Endodermal cell (in vitro differentiated cells): Measurements from ENCODE around the gene TUBG1. TPM values are rescaled to one million over a fixed set of nuclear protein-coding genes. Genes with fewer than 3 reads are reported as not detected.

Experiments used
- DNase-seq: peaks from one replicate; pipeline ENCODE4 v3.0.0-alpha.2; 2017
- H3K27ac ChIP-seq: 2 replicates; pipeline ENCODE4 v1.5.1; 2013; ENCODE audit warnings: mild to moderate bottlenecking, low read depth, low read length, moderate library complexity
- H3K27me3 ChIP-seq: 2 replicates; pipeline ENCODE4 v1.6.1; 2013; ENCODE audit warnings: mild to moderate bottlenecking, low read length, moderate library complexity; ENCODE audit not compliant: insufficient read depth, control insufficient read depth, poor library complexity, severe bottlenecking
- H3K36me3 ChIP-seq: 2 replicates; pipeline ENCODE4 v1.7.0; 2013; ENCODE audit warnings: mild to moderate bottlenecking, low read length, moderate library complexity; ENCODE audit not compliant: control insufficient read depth, insufficient read depth
- H3K4me1 ChIP-seq: one replicate; pipeline ENCODE4 v1.7.0; 2013; ENCODE audit warnings: low read length; ENCODE audit not compliant: control insufficient read depth, insufficient read depth
- H3K4me3 ChIP-seq: 2 replicates; pipeline ENCODE4 v1.5.1; 2013; ENCODE audit warnings: mild to moderate bottlenecking, low read length, moderate library complexity
- H3K9ac ChIP-seq: 2 replicates; pipeline ENCODE4 v1.6.1; 2013; ENCODE audit warnings: mild to moderate bottlenecking, low read length, moderate library complexity; ENCODE audit not compliant: poor library complexity, severe bottlenecking; ENCODE audit errors: extremely low read depth
- H3K9me3 ChIP-seq: 2 replicates; pipeline ENCODE4 v1.6.1; 2013; ENCODE audit warnings: mild to moderate bottlenecking, low read length, moderate library complexity; ENCODE audit not compliant: control insufficient read depth
- H3K27ac Mint-ChIP-seq: 2 replicates; pipeline ENCODE4 v1.8.0; 2020; ENCODE audit warnings: mixed read lengths
- H3K27me3 Mint-ChIP-seq: 2 replicates; pipeline ENCODE4 v1.8.0; 2021; ENCODE audit warnings: mild to moderate bottlenecking, mixed read lengths; ENCODE audit not compliant: insufficient read depth
- H3K36me3 Mint-ChIP-seq: 2 replicates; pipeline ENCODE4 v1.8.0; 2020; ENCODE audit warnings: low read depth, mixed read lengths
- H3K4me1 Mint-ChIP-seq: 2 replicates; pipeline ENCODE4 v1.8.0; 2020; ENCODE audit warnings: mixed read lengths
- H3K4me3 Mint-ChIP-seq: 2 replicates; pipeline ENCODE4 v1.8.0; 2020; ENCODE audit warnings: mild to moderate bottlenecking, moderate library complexity, mixed read lengths
- H3K9me3 Mint-ChIP-seq: 2 replicates; pipeline ENCODE4 v1.8.0; 2020; ENCODE audit warnings: mild to moderate bottlenecking, mixed read lengths
- CTCF ChIP-seq: fragments of 200-600 bp; sonication (generic); conservative IDR thresholded peaks from 2 replicates; pipeline ENCODE4 v1.5.0; 2021; ENCODE audit warnings: antibody characterized with exemption, mild to moderate bottlenecking
- whole genome bisulfite sequencing, 2 experiments: methylation state at CpG; one replicate each; pipeline versions ENCODE4 v1.1.5 to v1.1.7; 2013; ENCODE audit warnings: missing lambda C conversion rate in 2 of 2, mixed read lengths in 1 of 2; ENCODE audit not compliant: insufficient coverage in 1 of 2, insufficient read length in 1 of 2; 5-methylcytosine and 5-hydroxymethylcytosine counted together
- total RNA-seq, 2 donors: library from RNA; stranded (reverse); fragmentation: NEBNext Ultra II Directional in 1 of 2; extraction: Animal tissue kit (Norgen Biotek cat#: 25700) in 1 of 2; gene quantifications; 2 replicates in 1 of 2; 3 replicates in 1 of 2; pipeline ENCODE4 v1.2.1, GENCODE V29; 2021

Gene TUBG1
- total RNA-seq, 2 donors from 2014 or later = 94.2 to 124 TPM

- Histone ChIP-seq H3K9me3 (no peaks in the 10 kb centered on the region), H3K27me3 (no peaks in the 10 kb centered on the region), H3K4me3 (peak overlapping the region; percentile 99), H3K9ac (peak overlapping the region; percentile 87), H3K36me3 (peaks cover 61% of the 10 kb centered on the region), H3K27ac (peak overlapping the region; percentile 36), H3K4me1 (no peaks in the 10 kb centered on the region)
- H3K4me3 Mint-ChIP-seq = peak overlapping the region; percentile 78
- H3K27me3 Mint-ChIP-seq = no peaks in the 10 kb centered on the region
- peaks cover 14% of the 10 kb centered on the region for H3K4me1 Mint-ChIP-seq
- H3K9me3 Mint-ChIP-seq = no peaks in the 10 kb centered on the region
- no peak for DNase-seq
- H3K27ac Mint-ChIP-seq = peak overlapping the region; percentile 98
- TF ChIP-seq CTCF = no peak
- peaks cover 58% of the 10 kb centered on the region for H3K36me3 Mint-ChIP-seq
- WGBS, 2 experiments = 3 to 5% methylated on average over 13 to 18 of the region's 18 CpGs
These were observed 32.3 kb upstream of the TUBG1 start for GRCh38 chr17:42577140-42577531.

- no peaks in the 10 kb centered on the region for H3K4me1 ChIP-seq
- peak within 1 kb of the TSS; percentile 99 for H3K4me3 ChIP-seq
- no peaks in the 10 kb centered on the region for H3K27me3 ChIP-seq
- Mint-ChIP-seq H3K4me1 (peaks cover 14% of the 10 kb centered on the region), H3K27ac (peak within 1 kb of the TSS; percentile 98), H3K36me3 (peaks cover 59% of the 10 kb centered on the region), H3K9me3 (no peaks in the 10 kb centered on the region), H3K4me3 (peak within 1 kb of the TSS; percentile 78), H3K27me3 (no peaks in the 10 kb centered on the region)
- peak; percentile 100 for DNase-seq
- H3K27ac ChIP-seq = peak within 1 kb of the TSS; percentile 47
- H3K9ac ChIP-seq = peak within 1 kb of the TSS; percentile 87
- no peaks in the 10 kb centered on the region for H3K9me3 ChIP-seq
- TF ChIP-seq CTCF = peak; percentile 59
- 0 to 2% methylated on average over 26 to 52 of the region's 52 CpGs for WGBS, 2 experiments
- H3K36me3 ChIP-seq = peaks cover 62% of the 10 kb centered on the region
These were observed 31.8 kb upstream of the TUBG1 start, which contains the start of gene PSMC3IP for GRCh38 chr17:42577532-42578281. Gene PSMC3IP, minus strand, starts transcription at chr17:42577729. Its CDS starts 43 bp downstream, at chr17:42577686.

- H3K4me3 Mint-ChIP-seq = peak overlapping the region; percentile 78
- no peaks in the 10 kb centered on the region for H3K27me3 ChIP-seq
- no peaks in the 10 kb centered on the region for H3K27me3 Mint-ChIP-seq
- WGBS, 2 experiments = 1 to 2% methylated on average over 14 to 20 of the region's 20 CpGs
- peak overlapping the region; percentile 47 for H3K27ac ChIP-seq
- H3K4me1 Mint-ChIP-seq = peaks cover 14% of the 10 kb centered on the region
- TF ChIP-seq CTCF = peak; percentile 85
- H3K9ac ChIP-seq = peak overlapping the region; percentile 87
- H3K4me1 ChIP-seq = no peaks in the 10 kb centered on the region
- peak; percentile 98 for DNase-seq
- no peaks in the 10 kb centered on the region for H3K9me3 Mint-ChIP-seq
- H3K4me3 ChIP-seq = peak overlapping the region; percentile 99
- peaks cover 62% of the 10 kb centered on the region for H3K36me3 ChIP-seq
- no peaks in the 10 kb centered on the region for H3K9me3 ChIP-seq
- H3K36me3 Mint-ChIP-seq = peaks cover 59% of the 10 kb centered on the region
- H3K27ac Mint-ChIP-seq = peak overlapping the region; percentile 98
These were observed 31.1 kb upstream of the TUBG1 start for GRCh38 chr17:42578282-42578869.
